Mesenchymal stem cell (in vitro differentiated cells and primary cell): Measurements from ENCODE around the gene TMX4.

Source experiments
- DNase-seq: peaks from one replicate; pipeline ENCODE4 v3.0.0-alpha.2; 2013
- H2AFZ ChIP-seq: one replicate; pipeline ENCODE4 v1.6.1; 2013; ENCODE audit warnings: low read depth, mild to moderate bottlenecking, control low read depth, inconsistent platforms, low read length, moderate library complexity
- H2AK5ac ChIP-seq: 2 replicates; pipeline ENCODE4 v1.6.1; 2013; ENCODE audit warnings: low read length, moderate library complexity, mild to moderate bottlenecking, inconsistent platforms; ENCODE audit not compliant: severe bottlenecking
- H2BK120ac ChIP-seq: one replicate; pipeline ENCODE4 v1.6.1; 2013; ENCODE audit warnings: low read depth, mild to moderate bottlenecking, inconsistent platforms, low read length, moderate library complexity
- H2BK12ac ChIP-seq, 2 experiments: one replicate each; pipeline ENCODE4 v1.6.1; 2013; ENCODE audit warnings: inconsistent platforms in 2 of 2, low read length in 2 of 2, mild to moderate bottlenecking in 2 of 2, moderate library complexity in 2 of 2, control low read depth in 1 of 2
- H2BK15ac ChIP-seq: one replicate; pipeline ENCODE4 v1.6.1; 2013; ENCODE audit warnings: mild to moderate bottlenecking, low read depth, inconsistent platforms; ENCODE audit not compliant: poor library complexity, severe bottlenecking
- H2BK5ac ChIP-seq: 2 replicates; pipeline ENCODE4 v1.6.1; 2013; ENCODE audit warnings: low read depth, mild to moderate bottlenecking, low read length, control low read depth, inconsistent platforms; ENCODE audit not compliant: poor library complexity, severe bottlenecking
- H3K14ac ChIP-seq, 2 experiments: one replicate each; pipeline ENCODE4 v1.6.1; 2013; ENCODE audit warnings: inconsistent platforms in 2 of 2, low read length in 2 of 2, control low read depth in 1 of 2, mild to moderate bottlenecking in 1 of 2, moderate library complexity in 1 of 2
- H3K18ac ChIP-seq, 2 experiments: one replicate each; pipeline ENCODE4 v1.6.1; 2013; ENCODE audit warnings: inconsistent platforms in 2 of 2, low read length in 2 of 2, control low read depth in 1 of 2, low read depth in 1 of 2, mild to moderate bottlenecking in 1 of 2
- H3K23ac ChIP-seq, 2 experiments: one replicate each; pipeline ENCODE4 v1.6.1; 2013; ENCODE audit warnings: inconsistent platforms in 2 of 2, low read length in 2 of 2, mild to moderate bottlenecking in 2 of 2, moderate library complexity in 2 of 2, control low read depth in 1 of 2
- H3K27ac ChIP-seq: 2 replicates; pipeline ENCODE4 v1.5.1; 2013; ENCODE audit warnings: mild to moderate bottlenecking, moderate library complexity, low read length, control low read depth, inconsistent platforms; ENCODE audit not compliant: poor library complexity, severe bottlenecking
- H3K27me3 ChIP-seq, 2 experiments: 2 replicates each; pipeline versions ENCODE4 v1.6.1 to v1.7.0; 2013; ENCODE audit warnings: low read length in 2 of 2, mild to moderate bottlenecking in 2 of 2, moderate library complexity in 2 of 2, control low read depth in 1 of 2, inconsistent platforms in 1 of 2; ENCODE audit not compliant: control insufficient read depth in 1 of 2, insufficient read depth in 1 of 2
- H3K36me3 ChIP-seq, 2 experiments: 2 replicates each; pipeline versions ENCODE4 v1.6.1 to v1.7.0; 2013; ENCODE audit warnings: low read length in 2 of 2, control low read depth in 1 of 2, inconsistent platforms in 1 of 2, low read depth in 1 of 2, mild to moderate bottlenecking in 1 of 2; ENCODE audit not compliant: insufficient read depth in 2 of 2, control insufficient read depth in 1 of 2
- H3K4ac ChIP-seq, 2 experiments: one replicate each; pipeline ENCODE4 v1.6.1; 2013; ENCODE audit warnings: inconsistent platforms in 2 of 2, low read length in 2 of 2, mild to moderate bottlenecking in 2 of 2, moderate library complexity in 2 of 2, control low read depth in 1 of 2, low read depth in 1 of 2
- H3K4me1 ChIP-seq: 2 replicates; pipeline ENCODE4 v1.6.1; 2013; ENCODE audit warnings: low read depth, low read length, control low read depth; ENCODE audit not compliant: control insufficient read depth, insufficient read depth
- H3K4me2 ChIP-seq: 2 replicates; pipeline ENCODE4 v1.6.1; 2013; ENCODE audit warnings: low read length, mild to moderate bottlenecking, inconsistent platforms; ENCODE audit not compliant: poor library complexity, severe bottlenecking
- H3K4me3 ChIP-seq, 2 experiments: 2 replicates each; pipeline versions ENCODE4 v1.5.1 to v1.7.0; 2013; ENCODE audit warnings: low read length in 2 of 2, mild to moderate bottlenecking in 2 of 2, control low read depth in 1 of 2, low read depth in 1 of 2; ENCODE audit not compliant: insufficient read depth in 1 of 2
- H3K79me1 ChIP-seq: replicated peaks from 2 replicates; pipeline ENCODE4 v1.6.1; 2013; ENCODE audit warnings: mild to moderate bottlenecking, control low read depth, low read length, inconsistent platforms; ENCODE audit not compliant: poor library complexity, severe bottlenecking
- H3K9ac ChIP-seq: 2 replicates; pipeline ENCODE4 v1.7.0; 2013; ENCODE audit warnings: mild to moderate bottlenecking, low read length, moderate library complexity
- H3K9me3 ChIP-seq: 2 replicates; pipeline ENCODE4 v1.7.0; 2013; ENCODE audit warnings: mild to moderate bottlenecking, low read length; ENCODE audit not compliant: control insufficient read depth
- H4K8ac ChIP-seq: one replicate; pipeline ENCODE4 v1.6.1; 2013; ENCODE audit warnings: inconsistent platforms, mild to moderate bottlenecking, low read length, moderate library complexity
- H4K91ac ChIP-seq: one replicate; pipeline ENCODE4 v1.6.1; 2013; ENCODE audit warnings: mild to moderate bottlenecking, low read length, inconsistent platforms
- WGBS: methylation state at CpG from one replicate; pipeline ENCODE4 v1.1.7; 2013; ENCODE audit warnings: mixed read lengths; 5-methylcytosine and 5-hydroxymethylcytosine counted together

Gene TMX4

GRCh38 chr20:8055096-8055495 is 35.5 kb upstream of the TMX4 start:
- no peak overlapping the region for H4K8ac ChIP-seq
- no peaks in the 10 kb centered on the region for H3K9me3 ChIP-seq
- H2BK12ac ChIP-seq: no peak overlapping the region
- no peaks in the 10 kb centered on the region for H3K4me1 ChIP-seq
- H2BK120ac ChIP-seq: no peak overlapping the region
- no peak overlapping the region for H3K23ac ChIP-seq
- H2AK5ac ChIP-seq: no peak overlapping the region
- no peak overlapping the region for H3K27ac ChIP-seq
- no peaks in the 10 kb centered on the region for H3K79me1 ChIP-seq
- H3K4me2 ChIP-seq: no peak overlapping the region
- H3K14ac ChIP-seq: no peak overlapping the region
- 67% methylated on average over 2 of the region's 3 CpGs for WGBS
- H2BK5ac ChIP-seq: no peak overlapping the region
- H3K9ac ChIP-seq: no peak overlapping the region
- H4K91ac ChIP-seq: no peak overlapping the region
- H3K27me3 ChIP-seq: no peaks in the 10 kb centered on the region
- no peak overlapping the region for H3K18ac ChIP-seq
- no peaks in the 10 kb centered on the region for H3K36me3 ChIP-seq
- no peak overlapping the region for H3K4me3 ChIP-seq
- H2BK15ac ChIP-seq: no peak overlapping the region
- no peak for DNase-seq
- H3K4ac ChIP-seq: no peak overlapping the region
- no peak overlapping the region for H2AFZ ChIP-seq

DNA sequence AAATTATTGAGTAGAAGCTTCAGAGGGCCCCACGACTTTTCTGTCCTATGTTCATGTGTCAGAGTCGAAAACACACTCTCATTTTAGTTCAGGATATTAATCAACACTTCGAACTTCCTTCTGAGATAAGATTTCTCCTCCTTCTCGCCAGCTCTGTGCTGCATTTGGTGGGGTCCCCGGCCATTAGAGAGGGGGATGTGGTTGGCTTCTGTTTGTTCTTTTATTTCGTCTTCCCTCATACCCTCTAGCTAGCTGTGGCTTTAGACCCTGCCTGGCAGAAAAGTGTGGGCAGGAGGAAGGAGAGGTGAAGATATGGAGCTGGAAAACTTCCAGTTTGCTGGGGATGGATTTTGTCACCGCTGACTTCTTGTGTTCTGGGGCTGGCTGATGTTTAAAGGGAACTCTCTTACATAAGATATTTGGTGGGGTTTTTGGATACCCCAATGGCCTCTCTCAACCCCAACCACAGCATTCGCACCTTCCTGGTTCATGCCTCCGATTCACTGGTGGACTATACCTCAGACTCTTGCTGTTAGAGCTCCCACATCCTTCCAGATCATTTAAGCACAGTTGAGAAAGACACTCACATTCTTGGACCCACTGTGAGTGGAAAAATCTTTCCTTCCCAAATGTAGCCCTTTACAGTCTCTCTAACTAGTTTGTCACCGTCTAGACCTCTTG is 30.7 kb upstream of the TMX4 start:
- Histone ChIP-seq H3K27ac (no peak overlapping the region), H3K4me2 (no peak overlapping the region), H3K23ac (no peak overlapping the region), H2BK120ac (no peak overlapping the region), H3K27me3 (no peaks in the 10 kb centered on the region), H4K91ac (no peak overlapping the region), H3K4me3 (no peak overlapping the region), H3K36me3 (no peaks in the 10 kb centered on the region), H3K4me1 (no peaks in the 10 kb centered on the region), H3K79me1 (no peaks in the 10 kb centered on the region), H4K8ac (no peak overlapping the region), H3K4ac (no peak overlapping the region), H2BK15ac (no peak overlapping the region), H2BK5ac (no peak overlapping the region), H2AFZ (no peak overlapping the region), H3K18ac (no peak overlapping the region), H3K14ac (no peak overlapping the region), H3K9me3 (no peaks in the 10 kb centered on the region), H2BK12ac (no peak overlapping the region), H3K9ac (no peak overlapping the region), H2AK5ac (no peak overlapping the region)
- 74% methylated on average over 5 of the region's 10 CpGs for WGBS
- DNase-seq: no peak

GRCh38 chr20:8049310-8049709 is 29.7 kb upstream of the TMX4 start:
- no peaks in the 10 kb centered on the region for H3K4me1 ChIP-seq
- no peaks in the 10 kb centered on the region for H3K79me1 ChIP-seq
- no peak overlapping the region for H2AFZ ChIP-seq
- H2BK12ac ChIP-seq: no peak overlapping the region
- H3K4ac ChIP-seq: no peak overlapping the region
- H3K4me3 ChIP-seq: no peak overlapping the region
- no peaks in the 10 kb centered on the region for H3K27me3 ChIP-seq
- H3K23ac ChIP-seq: no peak overlapping the region
- no peaks in the 10 kb centered on the region for H3K9me3 ChIP-seq
- no peak overlapping the region for H3K18ac ChIP-seq
- H3K14ac ChIP-seq: no peak overlapping the region
- DNase-seq: no peak
- 95% methylated on average over 1 of the region's 3 CpGs for WGBS
- H2AK5ac ChIP-seq: no peak overlapping the region
- no peak overlapping the region for H2BK15ac ChIP-seq
- no peak overlapping the region for H4K91ac ChIP-seq
- no peak overlapping the region for H3K9ac ChIP-seq
- no peak overlapping the region for H3K27ac ChIP-seq
- H4K8ac ChIP-seq: no peak overlapping the region
- no peak overlapping the region for H2BK120ac ChIP-seq
- H3K4me2 ChIP-seq: no peak overlapping the region
- no peaks in the 10 kb centered on the region for H3K36me3 ChIP-seq
- no peak overlapping the region for H2BK5ac ChIP-seq

DNA sequence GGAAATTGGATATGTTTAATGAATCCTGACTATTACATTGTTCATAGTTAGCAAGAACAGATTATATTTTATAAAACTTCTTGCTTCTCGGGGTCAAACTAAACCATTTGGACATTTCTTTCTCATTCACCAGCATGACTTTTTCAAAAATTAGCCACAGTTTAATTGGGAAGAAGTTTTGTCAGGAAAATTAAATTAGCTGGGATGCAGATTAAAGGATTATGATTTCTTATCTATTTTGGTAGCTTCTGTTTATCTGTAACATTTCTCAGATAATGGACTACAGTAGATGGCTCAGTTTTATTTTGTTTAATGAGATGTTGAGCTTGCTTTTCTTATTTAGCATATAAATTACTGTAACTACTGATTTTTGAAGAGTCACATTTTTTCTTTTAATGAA is 26.4 kb upstream of the TMX4 start:
- Histone ChIP-seq H3K9me3 (no peaks in the 10 kb centered on the region), H3K23ac (no peak overlapping the region), H2AK5ac (no peak overlapping the region), H4K91ac (no peak overlapping the region), H3K4me3 (no peak overlapping the region), H3K79me1 (no peaks in the 10 kb centered on the region), H3K4me2 (no peak overlapping the region), H3K4ac (no peak overlapping the region), H2BK15ac (no peak overlapping the region), H2BK5ac (no peak overlapping the region), H2BK12ac (no peak overlapping the region), H3K36me3 (no peaks in the 10 kb centered on the region), H3K14ac (no peak overlapping the region), H3K27me3 (peaks cover 0 to 4% of the 10 kb centered on the region in 2 experiments), H3K27ac (no peak overlapping the region), H4K8ac (no peak overlapping the region), H3K18ac (no peak overlapping the region), H3K4me1 (no peaks in the 10 kb centered on the region), H3K9ac (no peak overlapping the region), H2BK120ac (no peak overlapping the region), H2AFZ (no peak overlapping the region)
- no peak for DNase-seq
- no CpG with 5 or more reads among the region's 1 CpG for WGBS
